Stimulated activated CD4-positive, alpha-beta T cell treated with anti-CD3 and anti-CD28 coated beads, Interleukin-1b, Interleukin-23, amount 100 ng/mL, for 4 hours (primary cell): ENCODE measurements around the gene CBS.
"Not testable (repeated sequence)": the region's sequence is repeated elsewhere in the genome, so short reads cannot be mapped to it uniquely, and the experiment has no call there.

Experiments used
- DNase-seq, 2 donors: peaks; one replicate each; pipeline ENCODE4 v3.0.0-alpha.2; 2020; ENCODE audit warnings: low read depth in 2 of 2

CBS gene

GRCh38 chr21:43075170-43076022, at the start of gene CBS:
CBS (minus strand) TSS chr21:43075835; CDS start chr21:43072193, 3,642 bp downstream.
- not testable (repeated sequence) for DNase-seq

- not testable (repeated sequence) for DNase-seq
Observed at GRCh38 chr21:43115956-43116355, 40.3 kb upstream of the CBS start.

- DNase-seq = not testable (repeated sequence)
Observed at GRCh38 chr21:43114483-43114882, 38.8 kb upstream of the CBS start.

- DNase-seq = not testable (repeated sequence)
Observed at GRCh38 chr21:43109006-43109405, 33.4 kb upstream of the CBS start.

GRCh38 chr21:43108177-43108576, 32.5 kb upstream of the CBS start:
- not testable (repeated sequence) for DNase-seq

GRCh38 chr21:43107794-43108137, 32.1 kb upstream of the CBS start:
- not testable (repeated sequence) for DNase-seq

GRCh38 chr21:43106965-43107793, 31.5 kb upstream of the CBS start, which contains the start of gene U2AF1:
U2AF1 (minus strand) TSS chr21:43107570; CDS start chr21:43107494, 76 bp downstream.
- DNase-seq = peak in 1 of 2 donors; percentile 60

- not testable (repeated sequence) for DNase-seq
Observed at GRCh38 chr21:43104642-43105041, 29.0 kb upstream of the CBS start.

GRCh38 chr21:43102281-43102680, 26.6 kb upstream of the CBS start:
- DNase-seq = not testable (repeated sequence)

GRCh38 chr21:43101676-43102075, 26.0 kb upstream of the CBS start:
- DNase-seq = not testable (repeated sequence)

GRCh38 chr21:43101000-43101399, 25.4 kb upstream of the CBS start:
- not testable (repeated sequence) for DNase-seq

- not testable (repeated sequence) for DNase-seq
Observed at GRCh38 chr21:43091979-43092614, 16.5 kb upstream of the CBS start.

GRCh38 chr21:43090947-43091346, 15.3 kb upstream of the CBS start:
- DNase-seq = not testable (repeated sequence)

- DNase-seq = not testable (repeated sequence)
Observed at GRCh38 chr21:43089463-43089862, 13.8 kb upstream of the CBS start.

- DNase-seq = not testable (repeated sequence)
Observed at GRCh38 chr21:43082587-43083300, 7.1 kb upstream of the CBS start.

- DNase-seq = not testable (repeated sequence)
Observed at GRCh38 chr21:43076643-43077042, 1.0 kb upstream of the CBS start.

- not testable (repeated sequence) for DNase-seq
Observed at GRCh38 chr21:43076023-43076637, 495 bp upstream of the CBS start.

GRCh38 chr21:43074401-43075169, 1.1 kb downstream of the CBS start:
- DNase-seq = not testable (repeated sequence)

- DNase-seq = not testable (repeated sequence)
Observed at GRCh38 chr21:43072742-43073141, 2.9 kb downstream of the CBS start.

GRCh38 chr21:43069682-43070081, 6.0 kb downstream of the CBS start:
- not testable (repeated sequence) for DNase-seq
